22Rv1 (cell line): ENCODE results near the gene LIPG.

Source experiments
- H3K27ac ChIP-seq: fragments of 450-650 bp; 2 replicates; pipeline ENCODE4 v1.5.1; 2017
- ZFX ChIP-seq: fragments of 450-650 bp; IDR thresholded peaks from 2 replicates; pipeline ENCODE4 v1.6.1; 2017; ENCODE audit warnings: antibody characterized with exemption, borderline replicate concordance
- TF ChIP-seq, protein P1 (sequence below): fragments of 450-650 bp; IDR thresholded peaks from 2 replicates; pipeline ENCODE4 v1.5.1; 2017; ENCODE audit warnings: mild to moderate bottlenecking

Gene LIPG

GRCh38 chr18:49608366-49609255 is 46.8 kb downstream of the LIPG start:
- TF ChIP-seq ZFX: no peak
- TF ChIP-seq, protein P1, sequence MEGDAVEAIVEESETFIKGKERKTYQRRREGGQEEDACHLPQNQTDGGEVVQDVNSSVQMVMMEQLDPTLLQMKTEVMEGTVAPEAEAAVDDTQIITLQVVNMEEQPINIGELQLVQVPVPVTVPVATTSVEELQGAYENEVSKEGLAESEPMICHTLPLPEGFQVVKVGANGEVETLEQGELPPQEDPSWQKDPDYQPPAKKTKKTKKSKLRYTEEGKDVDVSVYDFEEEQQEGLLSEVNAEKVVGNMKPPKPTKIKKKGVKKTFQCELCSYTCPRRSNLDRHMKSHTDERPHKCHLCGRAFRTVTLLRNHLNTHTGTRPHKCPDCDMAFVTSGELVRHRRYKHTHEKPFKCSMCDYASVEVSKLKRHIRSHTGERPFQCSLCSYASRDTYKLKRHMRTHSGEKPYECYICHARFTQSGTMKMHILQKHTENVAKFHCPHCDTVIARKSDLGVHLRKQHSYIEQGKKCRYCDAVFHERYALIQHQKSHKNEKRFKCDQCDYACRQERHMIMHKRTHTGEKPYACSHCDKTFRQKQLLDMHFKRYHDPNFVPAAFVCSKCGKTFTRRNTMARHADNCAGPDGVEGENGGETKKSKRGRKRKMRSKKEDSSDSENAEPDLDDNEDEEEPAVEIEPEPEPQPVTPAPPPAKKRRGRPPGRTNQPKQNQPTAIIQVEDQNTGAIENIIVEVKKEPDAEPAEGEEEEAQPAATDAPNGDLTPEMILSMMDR: no peak
- H3K27ac ChIP-seq: no peak overlapping the region

GRCh38 chr18:49609256-49610021 is 47.6 kb downstream of the LIPG start:
- H3K27ac ChIP-seq: no peak overlapping the region
- TF ChIP-seq, protein P1: no peak
- no peak for TF ChIP-seq ZFX

DNA sequence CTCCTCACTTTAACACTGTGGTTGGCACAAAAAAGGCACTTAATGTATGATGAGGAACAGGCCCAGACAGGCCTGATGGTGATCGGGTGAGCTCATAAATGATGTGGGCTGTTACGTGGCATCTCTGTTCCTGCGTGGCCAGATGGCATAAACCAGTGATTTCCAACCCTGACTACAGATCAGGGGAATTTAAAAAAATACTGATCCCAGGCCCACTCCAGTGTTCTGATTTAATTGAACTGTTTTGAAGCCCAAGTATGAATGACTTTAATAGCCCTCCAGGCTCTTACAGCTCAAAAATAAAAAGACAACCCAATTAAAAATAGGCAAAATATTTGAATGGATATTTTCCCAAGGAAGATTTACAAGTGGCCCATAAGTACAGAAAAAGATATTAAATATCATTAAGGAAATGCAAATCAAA is 48.2 kb downstream of the LIPG start:
- no peak for TF ChIP-seq ZFX
- TF ChIP-seq, protein P1: no peak
- H3K27ac ChIP-seq: no peak overlapping the region

- no peak overlapping the region for H3K27ac ChIP-seq
- TF ChIP-seq ZFX: no peak
- TF ChIP-seq, protein P1: no peak
Observed at GRCh38 chr18:49611316-49611715, 49.5 kb downstream of the LIPG start.

GRCh38 chr18:49612515-49613033 is 50.7 kb downstream of the LIPG start:
- TF ChIP-seq, protein P1: no peak
- no peak for TF ChIP-seq ZFX
- no peak overlapping the region for H3K27ac ChIP-seq

GRCh38 chr18:49613141-49613640 is 51.3 kb downstream of the LIPG start:
- H3K27ac ChIP-seq: no peak overlapping the region
- TF ChIP-seq ZFX: no peak
- TF ChIP-seq, protein P1: no peak
